ENCODE measurements around the gene ARHGEF10L.

- TF ChIP-seq, protein P1, sequence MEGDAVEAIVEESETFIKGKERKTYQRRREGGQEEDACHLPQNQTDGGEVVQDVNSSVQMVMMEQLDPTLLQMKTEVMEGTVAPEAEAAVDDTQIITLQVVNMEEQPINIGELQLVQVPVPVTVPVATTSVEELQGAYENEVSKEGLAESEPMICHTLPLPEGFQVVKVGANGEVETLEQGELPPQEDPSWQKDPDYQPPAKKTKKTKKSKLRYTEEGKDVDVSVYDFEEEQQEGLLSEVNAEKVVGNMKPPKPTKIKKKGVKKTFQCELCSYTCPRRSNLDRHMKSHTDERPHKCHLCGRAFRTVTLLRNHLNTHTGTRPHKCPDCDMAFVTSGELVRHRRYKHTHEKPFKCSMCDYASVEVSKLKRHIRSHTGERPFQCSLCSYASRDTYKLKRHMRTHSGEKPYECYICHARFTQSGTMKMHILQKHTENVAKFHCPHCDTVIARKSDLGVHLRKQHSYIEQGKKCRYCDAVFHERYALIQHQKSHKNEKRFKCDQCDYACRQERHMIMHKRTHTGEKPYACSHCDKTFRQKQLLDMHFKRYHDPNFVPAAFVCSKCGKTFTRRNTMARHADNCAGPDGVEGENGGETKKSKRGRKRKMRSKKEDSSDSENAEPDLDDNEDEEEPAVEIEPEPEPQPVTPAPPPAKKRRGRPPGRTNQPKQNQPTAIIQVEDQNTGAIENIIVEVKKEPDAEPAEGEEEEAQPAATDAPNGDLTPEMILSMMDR (conservative IDR thresholded peaks at IDR 0.05; ENCODE audit: low read depth, low read length): no peak
- TF ChIP-seq EZH2 (IDR thresholded peaks at IDR 0.05; ENCODE audit: borderline replicate concordance, low read depth, low read length, poor library complexity, severe bottlenecking): no peak
Observed at GRCh38 chr1:17570228-17570627, 30.7 kb downstream of the ARHGEF10L start.
